ENCODE measurements around the gene NHP2.

NHP2 gene

DNA sequence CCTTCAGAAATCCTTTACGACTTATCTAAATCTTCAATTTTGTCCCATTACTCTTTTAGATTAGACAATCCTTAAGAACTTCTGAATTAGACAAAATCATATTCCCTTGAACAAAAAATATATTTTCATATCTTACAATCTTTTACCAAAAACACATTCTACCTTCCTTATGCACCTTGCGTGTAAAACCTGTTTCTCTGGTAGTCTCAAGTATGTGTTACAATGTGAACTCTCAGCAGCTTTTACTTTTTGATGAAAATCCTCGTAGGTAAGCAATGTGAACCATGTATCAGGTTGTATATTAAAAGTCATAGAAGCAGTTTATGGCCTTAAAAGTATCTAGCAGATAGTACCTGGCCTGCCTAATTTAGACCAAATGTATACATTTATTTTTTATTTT lies 20.8 kb upstream of the NHP2 start:
- no peak for DNase-seq

DNA sequence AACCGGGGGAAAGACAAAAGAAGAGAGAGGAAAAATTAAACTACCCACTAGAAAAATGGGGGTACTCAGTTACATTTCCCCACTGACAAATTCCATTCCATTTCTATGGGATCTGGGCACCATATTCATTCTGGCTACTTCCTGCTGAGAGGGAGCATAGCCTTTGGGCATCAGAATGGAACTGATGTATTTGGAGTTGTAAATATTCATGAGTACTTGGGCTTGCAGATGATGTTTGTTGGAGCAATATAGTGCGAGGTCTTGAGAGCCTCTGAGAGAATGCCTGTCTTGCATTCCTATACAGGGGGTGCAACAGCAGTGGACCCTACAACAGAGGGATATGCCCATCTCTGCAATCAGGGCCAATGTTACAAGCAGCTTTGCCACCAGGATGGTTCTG lies 16.8 kb upstream of the NHP2 start:
- no peak for DNase-seq

DNA sequence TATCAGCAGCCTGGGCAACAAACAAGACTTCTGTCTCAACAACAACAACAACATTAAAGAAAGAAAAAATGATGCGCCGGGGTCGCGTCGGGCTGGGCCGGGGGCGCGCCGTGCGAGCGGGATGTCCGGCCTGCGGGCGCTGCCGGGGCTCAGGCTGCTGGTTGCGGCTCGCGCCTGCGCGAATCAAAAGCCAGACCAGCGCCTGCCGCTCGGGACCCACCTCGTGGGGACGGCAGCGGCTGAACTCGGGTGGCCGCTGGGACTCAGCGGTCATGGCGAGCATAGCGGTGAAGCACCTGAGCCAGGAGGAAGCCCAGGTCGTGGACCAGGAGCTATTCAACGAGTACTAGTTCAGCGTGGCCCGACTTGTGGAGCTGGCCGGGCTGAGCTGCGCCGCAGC lies 11.9 kb upstream of the NHP2 start:
- no peak for DNase-seq

DNA sequence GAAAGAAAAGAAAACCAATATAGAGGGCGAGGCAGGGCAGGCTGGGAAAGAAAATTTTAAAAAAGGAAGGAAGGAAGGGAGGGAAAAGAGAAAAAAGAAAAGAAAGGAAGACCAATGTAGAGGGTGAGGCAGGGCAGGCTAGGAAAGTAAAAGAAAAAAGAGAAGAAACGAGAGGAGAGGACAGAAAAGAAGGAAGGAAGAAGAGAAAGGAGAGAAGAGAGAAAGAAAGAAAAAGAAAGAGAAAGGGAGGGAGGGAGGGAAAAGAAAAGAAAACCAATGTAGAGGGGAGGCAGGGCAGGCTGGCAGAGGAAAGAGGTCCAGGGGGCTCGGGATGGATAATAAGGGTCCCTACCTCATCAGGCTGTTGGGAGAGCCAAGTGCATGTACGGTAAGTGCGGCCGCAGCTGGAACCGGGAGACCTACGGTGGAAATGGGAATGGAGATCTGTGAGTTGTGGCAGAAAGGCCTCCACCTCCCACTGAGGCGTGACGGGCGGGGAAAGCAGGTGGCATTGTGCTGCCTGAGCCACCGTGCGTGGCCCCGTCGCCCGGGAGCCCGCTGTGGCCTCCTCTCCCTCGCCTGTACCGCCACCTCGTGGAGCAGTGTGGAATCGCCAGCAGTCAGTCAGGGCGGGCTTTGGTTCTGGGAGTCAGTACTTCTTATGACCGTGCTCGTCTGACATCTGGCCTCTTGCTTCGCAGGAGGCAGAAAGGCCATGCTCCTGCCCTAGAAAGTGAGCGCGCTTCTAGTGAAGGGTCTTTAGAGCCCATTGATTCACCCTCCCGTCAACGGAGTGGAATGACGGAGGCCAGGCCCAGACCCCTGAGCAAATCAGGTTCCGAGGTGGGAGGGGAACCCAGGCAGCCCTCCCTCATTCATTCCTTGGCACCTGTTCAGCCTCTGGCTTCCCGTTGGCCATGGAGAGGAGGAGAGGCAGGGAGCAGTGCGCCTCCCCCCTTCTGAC lies 10.4 kb upstream of the NHP2 start:
- peak; percentile 59 for DNase-seq

DNA sequence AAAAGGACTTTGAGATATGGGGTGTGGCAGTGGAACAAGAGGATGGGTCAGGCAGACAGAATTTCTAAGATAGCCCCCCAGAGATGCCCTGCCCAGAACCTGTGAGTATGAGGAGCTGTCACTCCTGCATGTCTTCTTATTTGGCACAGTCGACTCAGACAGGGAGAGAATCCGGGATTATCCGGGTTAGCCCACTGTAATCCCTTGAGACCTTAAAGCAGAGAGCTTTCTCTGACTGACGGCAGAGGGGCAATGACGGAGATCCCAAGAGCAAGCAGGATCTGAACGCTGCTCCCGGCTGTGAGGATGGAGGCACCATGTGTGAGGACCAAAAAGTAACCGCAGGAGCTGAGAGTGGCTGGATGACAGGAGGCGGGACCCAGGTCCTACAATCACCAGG lies 8.8 kb upstream of the NHP2 start:
- DNase-seq: no peak

DNA sequence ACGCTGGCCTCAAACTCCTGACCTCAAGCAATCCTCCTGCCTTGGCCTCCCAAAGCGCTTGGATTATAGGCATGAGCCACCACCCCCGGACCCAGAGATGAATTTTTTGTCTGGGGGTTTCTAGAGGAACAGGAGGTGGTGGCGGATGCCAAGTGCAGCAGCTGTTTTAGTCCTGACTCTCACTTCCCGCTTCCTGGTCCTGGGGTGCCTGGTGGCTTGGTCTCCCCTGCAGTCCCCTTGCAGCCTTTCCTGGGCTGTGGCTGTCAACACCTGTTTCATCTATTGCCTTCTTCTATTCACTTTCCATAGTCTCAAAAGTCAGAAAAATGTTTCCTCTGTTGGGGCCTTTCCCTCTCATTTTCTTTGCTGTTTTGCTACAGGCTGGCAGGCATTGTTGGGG lies 6.5 kb upstream of the NHP2 start:
- DNase-seq: no peak

DNA sequence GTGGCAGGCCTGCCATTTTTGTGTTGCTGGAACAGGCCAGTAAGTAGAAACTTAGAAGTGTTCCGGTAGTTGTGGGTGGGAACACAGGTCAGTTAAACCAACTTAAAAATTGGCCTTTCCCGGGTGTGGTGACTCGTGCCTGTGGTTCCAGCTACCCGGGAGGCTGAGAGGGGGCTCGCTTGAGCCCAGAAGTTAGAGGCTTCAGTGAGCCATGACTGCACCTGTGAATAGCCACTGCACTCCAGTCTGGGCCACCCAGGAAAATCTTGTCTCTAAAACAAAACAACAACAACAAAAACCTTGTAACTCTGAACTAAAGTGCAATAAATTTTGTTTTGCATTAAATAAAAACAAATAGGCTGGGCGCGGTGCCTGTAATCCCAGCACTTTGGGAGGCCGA lies 1.4 kb upstream of the NHP2 start:
- no peak for DNase-seq

DNA sequence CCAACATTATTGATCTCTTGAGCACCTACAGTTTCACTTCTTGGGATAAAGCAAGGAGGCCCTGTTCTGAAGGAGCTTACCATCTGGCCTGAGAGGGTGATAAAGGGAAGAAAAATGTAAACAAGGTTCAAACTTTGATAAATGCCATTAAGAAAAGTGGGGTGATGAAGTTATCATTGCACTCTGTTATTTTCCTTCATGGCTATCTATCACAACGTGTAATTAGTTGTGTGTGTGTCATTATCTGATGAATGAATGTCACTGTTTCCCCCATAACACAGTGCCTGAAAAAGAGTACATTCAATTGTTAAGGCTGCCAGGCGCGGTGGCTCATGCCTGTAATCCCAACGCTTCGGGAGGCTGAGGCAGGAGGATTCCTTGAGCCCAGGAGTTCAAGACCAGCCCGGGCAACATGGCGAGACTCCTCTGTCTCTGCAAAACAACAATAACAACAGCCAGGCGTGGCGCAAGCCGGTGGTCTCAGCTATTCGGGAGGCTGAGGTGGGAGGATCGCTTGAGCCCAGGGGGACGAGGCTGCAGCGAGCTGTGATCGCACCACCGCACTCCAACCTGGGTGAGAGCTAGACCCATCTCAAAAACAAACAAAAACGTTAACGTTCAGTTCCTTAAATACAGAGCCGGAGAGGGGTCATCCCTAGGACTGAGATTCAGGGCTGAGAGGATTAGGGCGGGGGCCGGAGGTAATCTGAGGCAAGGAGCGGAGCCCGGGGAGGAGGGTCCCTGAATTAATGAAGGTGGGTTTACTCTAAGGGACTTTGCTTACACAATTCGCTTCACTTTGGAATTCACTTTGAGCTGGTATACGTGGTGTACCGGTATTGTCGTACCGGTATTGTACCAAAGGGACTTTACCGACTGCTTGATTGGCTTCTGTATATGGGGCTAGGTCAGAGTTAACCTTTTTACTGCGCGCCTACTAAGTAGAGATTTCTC lies 917 bp downstream of the NHP2 start:
- DNase-seq: no peak

DNA sequence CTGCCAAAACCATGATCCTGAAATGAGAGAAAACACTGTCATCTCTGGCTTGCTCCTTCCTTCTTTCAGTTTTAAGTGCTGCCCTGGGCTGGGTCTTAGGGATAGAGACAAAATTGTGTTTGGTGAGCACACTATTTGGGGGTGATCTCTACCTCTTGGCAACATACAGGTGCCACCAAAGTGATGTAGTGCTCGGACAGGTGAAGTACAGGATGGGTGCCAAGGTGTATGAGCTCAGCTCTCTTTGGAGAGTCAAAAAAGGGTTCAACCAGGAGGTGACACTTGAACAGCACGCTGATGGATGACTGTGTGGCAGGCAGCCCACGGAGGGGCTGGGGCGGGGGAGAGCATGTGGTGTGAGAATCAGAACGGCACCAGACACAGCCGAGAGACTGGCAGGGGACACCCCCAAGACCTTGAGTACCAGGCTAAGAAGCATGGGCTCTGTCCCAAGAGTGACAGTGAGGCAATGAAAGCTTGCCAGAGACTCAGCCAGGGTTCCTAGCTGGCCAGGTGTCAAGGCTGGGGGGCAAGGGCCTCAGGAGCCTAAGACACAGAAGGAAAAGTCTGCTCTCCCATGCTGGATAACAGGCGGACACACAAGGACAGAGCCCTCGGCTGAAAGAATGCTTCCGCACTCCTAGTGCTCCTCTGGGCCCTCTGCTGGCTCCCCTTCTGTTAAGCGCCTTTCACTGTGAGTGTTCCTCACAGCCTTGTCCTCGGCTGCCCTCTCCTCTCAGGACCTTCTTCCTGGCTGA lies 2.5 kb downstream of the NHP2 start:
- DNase-seq: no peak

DNA sequence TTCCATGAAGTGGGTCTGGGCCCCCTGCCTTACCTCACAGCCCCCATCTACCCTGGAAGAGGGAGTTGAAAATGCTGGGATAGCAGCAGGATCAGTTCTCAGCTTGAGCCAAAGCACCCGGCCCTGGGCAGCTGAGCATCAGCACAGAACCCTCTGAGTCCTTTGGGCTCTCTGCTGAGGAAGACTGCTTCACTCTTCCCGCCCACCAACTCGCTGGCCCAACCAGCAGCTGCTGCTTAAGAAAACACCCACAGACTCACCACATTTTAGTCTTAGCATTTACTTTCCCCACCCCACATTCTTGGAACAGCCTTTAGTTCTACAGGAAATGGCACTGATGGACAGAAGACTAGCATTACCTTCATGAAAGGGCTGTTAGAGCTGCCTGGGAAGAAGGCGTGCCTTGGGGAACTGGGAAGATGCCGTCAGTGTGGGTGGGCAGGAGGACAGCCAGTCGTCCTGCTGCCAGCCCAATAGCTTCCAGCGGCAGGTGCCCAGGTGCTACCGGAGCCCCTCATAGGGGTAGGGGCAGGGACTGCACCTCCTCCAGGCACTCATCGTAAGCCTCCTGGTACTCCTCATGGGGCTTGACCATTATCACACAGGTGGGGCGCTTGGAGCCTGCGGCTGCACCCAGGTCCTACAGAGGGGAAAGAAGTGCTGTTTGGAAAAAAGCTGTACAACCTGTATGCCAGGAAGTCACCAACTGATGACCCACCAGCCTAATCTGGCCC lies 4.3 kb downstream of the NHP2 start:
- no peak for DNase-seq

DNA sequence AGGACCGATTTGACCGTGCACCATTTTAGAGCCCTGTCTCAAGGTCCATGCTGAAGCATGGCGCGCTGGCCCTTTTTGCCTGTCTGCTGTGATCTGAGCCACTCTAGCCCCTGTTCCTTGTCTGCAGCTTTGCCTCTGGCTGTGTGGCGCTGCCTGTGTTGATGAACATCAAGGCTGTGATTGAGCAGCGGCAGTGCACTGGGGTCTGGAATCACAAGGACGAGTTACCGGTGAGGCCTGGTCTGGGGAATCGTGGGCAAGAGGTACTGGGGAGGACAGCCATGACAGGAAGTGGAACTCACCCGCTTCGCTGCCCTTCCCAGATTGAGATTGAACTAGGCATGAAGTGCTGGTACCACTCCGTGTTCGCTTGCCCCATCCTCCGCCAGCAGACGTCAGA lies 6.3 kb downstream of the NHP2 start:
- no peak for DNase-seq

DNA sequence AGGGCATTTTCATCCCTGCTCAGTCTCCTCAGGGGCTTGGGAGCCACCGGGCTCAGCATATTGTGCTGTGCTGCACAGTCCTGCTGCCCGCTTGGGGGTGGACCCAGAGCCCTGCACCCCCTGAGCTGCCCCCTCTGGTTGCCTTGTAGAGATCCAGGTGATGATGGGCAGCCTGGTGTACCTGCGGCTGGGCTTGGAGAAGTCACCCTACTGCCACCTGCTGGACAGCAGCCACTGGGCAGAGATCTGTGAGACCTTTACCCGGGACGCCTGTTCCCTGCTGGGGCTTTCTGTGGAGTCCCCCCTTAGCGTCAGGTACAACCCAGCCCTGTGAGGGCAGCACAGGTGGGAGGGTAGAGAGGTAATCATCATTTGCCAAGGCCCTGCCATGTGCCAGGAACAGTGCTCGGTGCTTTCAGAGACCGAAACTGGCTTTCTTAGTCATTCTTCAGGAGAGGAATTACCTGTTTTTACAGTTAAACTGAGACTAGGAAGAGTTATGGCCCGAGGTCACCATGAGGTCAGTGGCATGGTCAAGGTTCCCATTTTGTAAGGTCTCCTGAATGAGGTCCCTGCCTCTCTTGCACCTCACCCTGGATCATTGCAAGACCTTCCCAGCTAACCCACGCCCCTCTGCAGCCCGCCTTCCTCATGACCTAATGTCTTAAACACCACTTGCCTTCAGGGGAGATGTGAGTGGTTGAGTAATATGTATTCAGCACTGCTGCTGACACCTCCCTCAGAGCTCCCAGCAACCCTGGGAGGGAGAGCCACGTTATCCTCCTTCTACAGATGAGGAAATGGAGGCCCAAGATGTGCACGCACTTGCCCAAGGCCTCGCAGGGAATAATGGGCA lies 7.5 kb downstream of the NHP2 start:
- peak; percentile 26 for DNase-seq

DNA sequence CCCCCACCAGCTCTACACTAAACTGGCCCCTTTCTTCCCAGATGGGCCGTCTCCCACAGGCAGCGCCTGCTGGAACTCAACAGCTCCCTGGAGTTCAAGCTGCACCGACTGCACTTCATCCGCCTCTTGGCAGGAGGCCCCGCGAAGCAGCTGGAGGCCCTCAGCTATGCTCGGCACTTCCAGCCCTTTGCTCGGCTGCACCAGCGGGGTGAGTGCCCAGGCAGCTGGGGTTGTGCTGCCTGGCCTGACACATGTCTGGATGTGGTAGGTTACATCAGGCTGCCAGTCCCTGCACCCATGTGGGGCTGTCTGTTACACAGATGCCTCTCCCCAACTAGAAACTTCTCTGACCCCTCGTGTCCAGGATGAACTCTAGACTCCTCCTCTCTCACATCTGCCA lies 9.8 kb downstream of the NHP2 start:
- DNase-seq: peak; percentile 30

DNA sequence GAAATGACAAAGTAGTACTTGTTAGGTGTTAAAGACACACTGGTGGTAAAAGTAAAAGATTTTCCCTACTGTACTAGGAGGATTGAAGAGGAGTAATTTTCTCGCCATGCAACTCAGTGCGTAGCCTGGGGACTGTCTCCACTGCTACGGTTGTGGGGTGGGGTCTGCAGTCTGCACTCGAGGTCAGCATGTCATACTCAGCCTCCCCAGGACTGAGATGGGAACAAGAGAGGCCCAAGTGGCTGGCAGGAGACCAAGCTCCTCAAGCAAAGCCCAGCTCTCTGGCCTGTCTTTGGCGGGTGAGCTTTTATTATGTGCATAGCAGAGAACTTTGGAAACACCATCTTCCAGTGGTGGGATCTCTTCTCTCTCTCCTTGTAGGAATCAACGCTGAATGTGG lies 10.4 kb downstream of the NHP2 start:
- DNase-seq: no peak

DNA sequence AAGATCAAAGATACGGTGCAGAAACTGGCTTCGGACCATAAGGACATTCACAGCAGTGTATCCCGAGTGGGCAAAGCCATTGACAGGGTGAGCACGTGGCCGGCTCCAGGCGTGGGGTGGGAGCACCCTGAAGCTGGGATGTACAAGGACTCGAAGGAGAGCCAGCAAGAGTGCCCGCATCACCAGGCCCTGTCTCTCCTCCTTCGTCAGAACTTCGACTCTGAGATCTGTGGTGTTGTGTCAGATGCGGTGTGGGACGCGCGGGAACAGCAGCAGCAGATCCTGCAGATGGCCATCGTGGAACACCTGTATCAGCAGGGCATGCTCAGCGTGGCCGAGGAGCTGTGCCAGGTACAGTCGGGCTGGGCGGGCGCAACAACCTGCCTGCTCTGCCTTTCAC lies 11.0 kb downstream of the NHP2 start:
- no peak for DNase-seq

DNA sequence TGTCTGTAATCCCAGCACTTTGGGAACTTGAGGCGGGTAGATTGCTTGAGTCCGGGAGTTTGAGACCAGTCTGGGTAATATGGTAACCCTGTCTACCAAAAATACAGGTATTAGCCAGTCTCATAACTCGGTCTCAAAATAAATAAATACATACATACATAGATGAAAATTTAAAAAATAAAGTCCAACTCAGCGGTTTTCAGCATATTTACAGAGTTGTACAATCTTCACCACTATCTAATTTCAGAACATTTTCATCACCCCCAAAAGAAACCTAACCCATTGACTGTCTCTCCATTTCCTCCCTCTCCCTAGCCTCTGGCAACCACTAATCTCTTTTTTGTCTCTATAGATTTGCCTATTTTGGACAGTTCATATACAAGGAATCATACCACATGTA lies 12.1 kb downstream of the NHP2 start:
- no peak for DNase-seq

DNA sequence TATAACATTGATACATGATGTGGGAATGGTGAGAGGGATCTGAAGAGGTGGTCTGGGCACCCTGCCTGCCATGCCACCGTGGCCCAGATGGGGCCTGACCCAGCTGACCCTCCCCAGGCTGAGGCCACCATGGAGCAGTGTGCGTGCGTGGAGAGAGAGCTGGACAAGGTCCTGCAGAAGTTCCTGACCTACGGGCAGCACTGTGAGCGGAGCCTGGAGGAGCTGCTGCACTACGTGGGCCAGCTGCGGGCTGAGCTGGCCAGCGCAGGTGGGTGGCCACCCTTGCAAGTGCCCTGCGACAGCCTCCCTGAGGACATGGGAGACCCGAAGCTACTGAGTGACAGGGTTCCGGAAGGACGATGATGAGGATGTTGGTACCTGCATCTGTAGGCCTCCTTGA lies 15.7 kb downstream of the NHP2 start:
- no peak for DNase-seq

DNA sequence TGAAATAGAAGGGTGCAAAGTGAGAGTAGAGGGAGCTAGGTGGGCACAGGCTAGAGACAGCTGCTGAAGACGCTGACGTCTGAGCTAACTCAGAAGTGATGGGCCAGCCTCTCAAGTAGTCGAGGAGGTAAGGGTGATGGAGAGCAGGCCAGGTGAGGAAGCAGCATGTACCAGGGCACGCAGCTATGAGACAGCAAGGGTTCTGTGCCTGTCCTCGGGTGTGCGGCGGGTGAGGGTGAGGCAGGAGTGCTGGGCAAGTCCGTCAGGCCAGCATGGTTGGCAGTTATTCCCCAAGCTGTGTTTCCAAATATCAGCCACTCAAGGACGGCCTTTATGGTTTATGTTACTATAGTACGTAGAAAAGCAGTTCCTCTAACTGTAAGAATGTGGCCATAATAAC lies 16.7 kb downstream of the NHP2 start:
- DNase-seq: no peak

DNA sequence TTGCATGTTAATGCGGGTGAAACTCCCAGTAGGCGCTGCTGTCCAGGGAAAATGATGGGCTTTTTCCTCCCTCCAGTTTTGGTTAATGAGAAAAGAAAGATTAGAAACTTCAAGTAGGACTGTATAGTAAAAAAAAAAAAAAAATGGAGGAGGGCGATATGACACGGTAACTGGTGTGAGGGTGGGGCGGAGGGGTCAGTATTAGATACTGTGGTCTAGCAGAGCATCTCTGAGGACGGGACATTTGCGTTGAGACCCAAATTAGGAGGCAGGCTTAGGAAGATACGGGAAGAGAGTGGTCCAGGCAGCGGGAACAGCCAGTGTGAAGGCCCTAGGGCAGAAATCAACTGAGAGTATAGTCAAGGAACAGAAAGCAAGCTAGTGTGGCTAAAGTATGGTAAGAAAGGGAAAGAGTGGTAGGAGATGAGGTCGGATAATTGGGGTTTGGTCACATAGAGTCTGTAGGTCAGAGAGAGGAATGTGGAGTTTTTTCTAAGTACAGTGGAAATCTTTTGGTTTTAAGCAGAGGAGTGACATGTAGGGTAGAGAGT lies 22.2 kb downstream of the NHP2 start:
- DNase-seq: no peak

DNA sequence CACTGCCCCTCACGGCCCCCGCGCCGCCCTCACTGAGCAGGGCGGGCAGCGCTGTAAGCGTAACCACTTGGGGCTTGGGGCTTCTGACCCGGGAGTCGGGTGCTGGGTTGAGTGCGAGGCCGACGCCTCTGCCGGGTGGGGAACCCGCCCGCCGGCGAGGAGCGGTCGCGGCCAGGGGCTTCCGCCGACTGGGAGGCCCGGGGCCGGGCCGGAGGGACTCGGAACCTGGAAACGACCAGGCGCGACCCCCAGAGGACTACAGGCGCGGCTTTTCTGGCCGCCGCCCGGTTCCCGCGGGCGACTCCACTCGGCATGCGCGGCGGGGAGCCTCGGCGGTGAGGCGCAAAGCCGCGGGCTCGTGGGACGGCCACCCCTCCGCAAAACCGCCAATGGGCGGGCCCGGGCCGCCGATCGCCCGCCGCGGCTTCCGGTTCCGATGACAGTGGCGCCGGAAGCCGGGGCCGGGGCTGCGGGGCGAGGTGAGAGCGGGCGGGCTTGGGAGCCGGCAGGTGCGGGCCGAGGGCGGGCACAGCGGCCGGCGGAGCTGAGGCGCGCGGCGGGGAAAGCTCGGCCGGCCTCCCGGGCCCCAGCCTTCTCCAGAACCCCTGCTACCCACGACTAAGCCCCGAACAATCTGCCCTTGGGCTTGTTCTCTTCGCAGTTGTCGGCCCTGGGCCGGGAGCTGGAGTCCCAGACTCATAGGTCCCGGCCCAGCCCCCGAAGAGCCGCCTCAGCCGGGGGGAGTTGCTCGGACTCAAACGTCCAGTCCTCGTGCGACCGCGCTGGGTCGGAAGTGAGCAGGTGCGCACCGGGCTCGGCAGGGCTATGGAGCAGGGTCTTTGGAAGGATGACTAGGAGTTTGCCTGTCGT lies 22.9 kb downstream of the NHP2 start, which contains the start of gene RMND5B:
Gene RMND5B, plus strand, starts transcription at position 439 of the 870 bp plus-strand sequence. CDS start 7,106 bp downstream, outside the sequence.
- DNase-seq: peak; percentile 78
